Mesenchymal stem cell (in vitro differentiated cells and primary cell): Measurements from ENCODE around the gene RNF123.

Experiments used
- DNase-seq: peaks from one replicate; pipeline ENCODE4 v3.0.0-alpha.2; 2013
- H2AFZ ChIP-seq: one replicate; pipeline ENCODE4 v1.6.1; 2013; ENCODE audit warnings: low read depth, mild to moderate bottlenecking, control low read depth, inconsistent platforms, low read length, moderate library complexity
- H2AK5ac ChIP-seq: 2 replicates; pipeline ENCODE4 v1.6.1; 2013; ENCODE audit warnings: low read length, moderate library complexity, mild to moderate bottlenecking, inconsistent platforms; ENCODE audit not compliant: severe bottlenecking
- H2BK120ac ChIP-seq: one replicate; pipeline ENCODE4 v1.6.1; 2013; ENCODE audit warnings: low read depth, mild to moderate bottlenecking, inconsistent platforms, low read length, moderate library complexity
- H2BK12ac ChIP-seq, 2 experiments: one replicate each; pipeline ENCODE4 v1.6.1; 2013; ENCODE audit warnings: inconsistent platforms in 2 of 2, low read length in 2 of 2, mild to moderate bottlenecking in 2 of 2, moderate library complexity in 2 of 2, control low read depth in 1 of 2
- H2BK15ac ChIP-seq: one replicate; pipeline ENCODE4 v1.6.1; 2013; ENCODE audit warnings: mild to moderate bottlenecking, low read depth, inconsistent platforms; ENCODE audit not compliant: poor library complexity, severe bottlenecking
- H2BK5ac ChIP-seq: 2 replicates; pipeline ENCODE4 v1.6.1; 2013; ENCODE audit warnings: low read depth, mild to moderate bottlenecking, low read length, control low read depth, inconsistent platforms; ENCODE audit not compliant: poor library complexity, severe bottlenecking
- H3K14ac ChIP-seq, 2 experiments: one replicate each; pipeline ENCODE4 v1.6.1; 2013; ENCODE audit warnings: inconsistent platforms in 2 of 2, low read length in 2 of 2, control low read depth in 1 of 2, mild to moderate bottlenecking in 1 of 2, moderate library complexity in 1 of 2
- H3K18ac ChIP-seq, 2 experiments: one replicate each; pipeline ENCODE4 v1.6.1; 2013; ENCODE audit warnings: inconsistent platforms in 2 of 2, low read length in 2 of 2, control low read depth in 1 of 2, low read depth in 1 of 2, mild to moderate bottlenecking in 1 of 2
- H3K23ac ChIP-seq, 2 experiments: one replicate each; pipeline ENCODE4 v1.6.1; 2013; ENCODE audit warnings: inconsistent platforms in 2 of 2, low read length in 2 of 2, mild to moderate bottlenecking in 2 of 2, moderate library complexity in 2 of 2, control low read depth in 1 of 2
- H3K27ac ChIP-seq: 2 replicates; pipeline ENCODE4 v1.5.1; 2013; ENCODE audit warnings: mild to moderate bottlenecking, moderate library complexity, low read length, control low read depth, inconsistent platforms; ENCODE audit not compliant: poor library complexity, severe bottlenecking
- H3K27me3 ChIP-seq, 2 experiments: 2 replicates each; pipeline versions ENCODE4 v1.6.1 to v1.7.0; 2013; ENCODE audit warnings: low read length in 2 of 2, mild to moderate bottlenecking in 2 of 2, moderate library complexity in 2 of 2, control low read depth in 1 of 2, inconsistent platforms in 1 of 2; ENCODE audit not compliant: control insufficient read depth in 1 of 2, insufficient read depth in 1 of 2
- H3K36me3 ChIP-seq, 2 experiments: 2 replicates each; pipeline versions ENCODE4 v1.6.1 to v1.7.0; 2013; ENCODE audit warnings: low read length in 2 of 2, control low read depth in 1 of 2, inconsistent platforms in 1 of 2, low read depth in 1 of 2, mild to moderate bottlenecking in 1 of 2; ENCODE audit not compliant: insufficient read depth in 2 of 2, control insufficient read depth in 1 of 2
- H3K4ac ChIP-seq, 2 experiments: one replicate each; pipeline ENCODE4 v1.6.1; 2013; ENCODE audit warnings: inconsistent platforms in 2 of 2, low read length in 2 of 2, mild to moderate bottlenecking in 2 of 2, moderate library complexity in 2 of 2, control low read depth in 1 of 2, low read depth in 1 of 2
- H3K4me1 ChIP-seq: 2 replicates; pipeline ENCODE4 v1.6.1; 2013; ENCODE audit warnings: low read depth, low read length, control low read depth; ENCODE audit not compliant: control insufficient read depth, insufficient read depth
- H3K4me2 ChIP-seq: 2 replicates; pipeline ENCODE4 v1.6.1; 2013; ENCODE audit warnings: low read length, mild to moderate bottlenecking, inconsistent platforms; ENCODE audit not compliant: poor library complexity, severe bottlenecking
- H3K4me3 ChIP-seq, 2 experiments: 2 replicates each; pipeline versions ENCODE4 v1.5.1 to v1.7.0; 2013; ENCODE audit warnings: low read length in 2 of 2, mild to moderate bottlenecking in 2 of 2, control low read depth in 1 of 2, low read depth in 1 of 2; ENCODE audit not compliant: insufficient read depth in 1 of 2
- H3K79me1 ChIP-seq: replicated peaks from 2 replicates; pipeline ENCODE4 v1.6.1; 2013; ENCODE audit warnings: mild to moderate bottlenecking, control low read depth, low read length, inconsistent platforms; ENCODE audit not compliant: poor library complexity, severe bottlenecking
- H3K9ac ChIP-seq: 2 replicates; pipeline ENCODE4 v1.7.0; 2013; ENCODE audit warnings: mild to moderate bottlenecking, low read length, moderate library complexity
- H3K9me3 ChIP-seq: 2 replicates; pipeline ENCODE4 v1.7.0; 2013; ENCODE audit warnings: mild to moderate bottlenecking, low read length; ENCODE audit not compliant: control insufficient read depth
- H4K8ac ChIP-seq: one replicate; pipeline ENCODE4 v1.6.1; 2013; ENCODE audit warnings: inconsistent platforms, mild to moderate bottlenecking, low read length, moderate library complexity
- H4K91ac ChIP-seq: one replicate; pipeline ENCODE4 v1.6.1; 2013; ENCODE audit warnings: mild to moderate bottlenecking, low read length, inconsistent platforms
- WGBS: methylation state at CpG from one replicate; pipeline ENCODE4 v1.1.7; 2013; ENCODE audit warnings: mixed read lengths; 5-methylcytosine and 5-hydroxymethylcytosine counted together

Gene RNF123

GRCh38 chr3:49757197-49757596 lies 67.8 kb downstream of the RNF123 start:
- peaks cover 11% of the 10 kb centered on the region for H3K79me1 ChIP-seq
- no peak overlapping the region for H3K4me2 ChIP-seq
- H2BK15ac ChIP-seq, result no peak overlapping the region
- no peak overlapping the region for H3K14ac ChIP-seq
- no peak overlapping the region for H3K4me3 ChIP-seq
- H2BK120ac ChIP-seq, result no peak overlapping the region
- H2AFZ ChIP-seq, result no peak overlapping the region
- no peak overlapping the region for H2BK12ac ChIP-seq
- H3K4ac ChIP-seq, result no peak overlapping the region
- H3K23ac ChIP-seq, result no peak overlapping the region
- DNase-seq, result no peak
- H2AK5ac ChIP-seq, result no peak overlapping the region
- H3K4me1 ChIP-seq, result no peaks in the 10 kb centered on the region
- no peak overlapping the region for H3K27ac ChIP-seq
- H3K9ac ChIP-seq, result no peak overlapping the region
- WGBS, result 64% methylated on average over 2 of the region's 2 CpGs
- H2BK5ac ChIP-seq, result no peak overlapping the region
- no peak overlapping the region for H4K8ac ChIP-seq
- H3K27me3 ChIP-seq, result no peaks in the 10 kb centered on the region
- H3K18ac ChIP-seq, result no peak overlapping the region
- peaks cover 4 to 5% of the 10 kb centered on the region in 2 experiments for H3K36me3 ChIP-seq
- no peak overlapping the region for H4K91ac ChIP-seq
- no peaks in the 10 kb centered on the region for H3K9me3 ChIP-seq

- H3K4me3 ChIP-seq, result no peak overlapping the region
- WGBS, result 27% methylated on average over 1 of the region's 1 CpG
- no peak overlapping the region for H2BK5ac ChIP-seq
Observed at GRCh38 chr3:49759226-49759625, 69.9 kb downstream of the RNF123 start.

DNA sequence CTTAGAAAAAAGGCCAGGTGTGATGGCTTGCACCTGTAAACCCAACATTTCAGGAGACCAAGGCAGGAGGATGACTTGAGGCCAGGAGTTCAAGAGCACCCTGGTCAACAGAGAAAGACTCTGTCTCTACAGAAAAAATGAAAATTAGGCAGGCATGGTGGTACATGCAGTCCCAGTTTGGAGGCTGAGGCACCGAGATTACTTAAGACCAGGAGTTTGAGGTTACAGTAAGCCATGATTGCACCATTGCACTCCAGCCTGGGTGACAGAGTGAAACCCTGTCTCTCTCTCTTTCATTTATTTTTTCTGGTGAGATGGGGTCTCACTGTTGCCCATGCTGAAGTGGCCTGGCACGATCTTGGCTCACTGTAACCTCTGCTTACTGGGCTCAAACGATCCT lies 72.3 kb downstream of the RNF123 start:
- Histone ChIP-seq H3K18ac (no peak overlapping the region), H2AFZ (no peak overlapping the region), H2BK12ac (no peak overlapping the region), H3K27ac (no peak overlapping the region), H3K4me3 (no peak overlapping the region), H2AK5ac (no peak overlapping the region), H3K4me1 (no peaks in the 10 kb centered on the region), H3K14ac (no peak overlapping the region), H4K91ac (no peak overlapping the region), H2BK15ac (no peak overlapping the region), H3K4ac (no peak overlapping the region), H2BK120ac (no peak overlapping the region), H3K23ac (no peak overlapping the region), H3K4me2 (no peak overlapping the region), H3K27me3 (no peaks in the 10 kb centered on the region), H3K9ac (no peak overlapping the region), H3K9me3 (no peaks in the 10 kb centered on the region), H2BK5ac (no peak overlapping the region), H3K79me1 (peaks cover 8% of the 10 kb centered on the region), H4K8ac (no peak overlapping the region), H3K36me3 (peaks cover 7 to 11% of the 10 kb centered on the region in 2 experiments)
- DNase-seq, result no peak
- 75% methylated on average over 1 of the region's 3 CpGs for WGBS

More at GRCh38 chr3:49759226-49759625, 69.9 kb downstream of the RNF123 start:
- H2AK5ac ChIP-seq, result no peak overlapping the region
- H3K4me1 ChIP-seq, result no peaks in the 10 kb centered on the region
- H4K8ac ChIP-seq, result no peak overlapping the region
- no peak overlapping the region for H3K23ac ChIP-seq
- no peak overlapping the region for H2BK15ac ChIP-seq
- peaks cover 6% of the 10 kb centered on the region for H3K79me1 ChIP-seq
- no peak overlapping the region for H3K9ac ChIP-seq
- no peak overlapping the region for H2BK12ac ChIP-seq
- H3K4me2 ChIP-seq, result no peak overlapping the region
- H3K27ac ChIP-seq, result no peak overlapping the region
- no peaks in the 10 kb centered on the region for H3K27me3 ChIP-seq
- peaks cover 5 to 7% of the 10 kb centered on the region in 2 experiments for H3K36me3 ChIP-seq
- H3K18ac ChIP-seq, result no peak overlapping the region
- no peak for DNase-seq
- H3K4ac ChIP-seq, result no peak overlapping the region
- no peak overlapping the region for H3K14ac ChIP-seq
- H2AFZ ChIP-seq, result no peak overlapping the region
- no peak overlapping the region for H2BK120ac ChIP-seq
- H4K91ac ChIP-seq, result no peak overlapping the region
- H3K9me3 ChIP-seq, result no peaks in the 10 kb centered on the region

DNA sequence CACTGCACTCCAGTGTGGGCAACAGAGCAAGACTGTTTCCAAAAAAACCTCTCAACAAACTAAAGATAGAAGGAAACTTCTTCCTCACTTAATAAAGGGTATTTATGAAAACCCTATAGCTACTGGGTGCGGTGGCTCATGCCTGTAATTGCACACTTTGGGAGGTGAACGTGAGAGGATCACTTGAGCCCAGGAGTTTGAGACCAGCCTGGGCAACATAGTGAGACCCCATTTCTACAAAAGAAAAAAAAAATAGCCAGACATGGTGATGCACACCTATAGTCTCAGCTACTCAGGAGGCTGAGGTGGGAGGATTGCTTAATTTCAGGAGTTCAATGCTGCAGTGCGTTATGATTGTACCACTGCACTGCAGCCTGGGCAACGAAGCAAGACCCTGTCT lies 74.6 kb downstream of the RNF123 start:
- Histone ChIP-seq H2AFZ (no peak overlapping the region), H2BK120ac (no peak overlapping the region), H3K9me3 (no peaks in the 10 kb centered on the region), H3K23ac (no peak overlapping the region), H3K9ac (no peak overlapping the region), H3K14ac (no peak overlapping the region), H2AK5ac (no peak overlapping the region), H3K18ac (no peak overlapping the region), H3K27me3 (no peaks in the 10 kb centered on the region), H2BK15ac (no peak overlapping the region), H2BK12ac (no peak overlapping the region), H2BK5ac (no peak overlapping the region), H3K36me3 (peaks cover 7 to 11% of the 10 kb centered on the region in 2 experiments), H3K4me3 (no peak overlapping the region), H3K4ac (no peak overlapping the region), H3K79me1 (peaks cover 8% of the 10 kb centered on the region), H4K91ac (no peak overlapping the region), H3K27ac (no peak overlapping the region), H4K8ac (no peak overlapping the region), H3K4me1 (no peaks in the 10 kb centered on the region), H3K4me2 (no peak overlapping the region)
- 100% methylated on average over 3 of the region's 4 CpGs for WGBS
- DNase-seq, result no peak
